Measurements from ENCODE around the gene FSTL3.
"Not testable (repeated sequence)": the region's sequence is repeated elsewhere in the genome, so short reads cannot be mapped to it uniquely, and the experiment has no call there.

FSTL3 gene

GRCh38 chr19:660793-661426 is 15.3 kb upstream of the FSTL3 start:
- no peak for DNase-seq

- no peak for DNase-seq
Observed at GRCh38 chr19:661427-662196, 14.6 kb upstream of the FSTL3 start.

- no peak for DNase-seq
Observed at GRCh38 chr19:662207-662961, 13.8 kb upstream of the FSTL3 start.

GRCh38 chr19:662962-663681 is 13.1 kb upstream of the FSTL3 start, which contains the start of gene RNF126:
TSS of gene RNF126 (minus strand) at chr19:663214. CDS start at chr19:663121, 93 bp downstream.
- peak in 55 of 56 donors; percentile 47 to 93 (median 83) for DNase-seq

GRCh38 chr19:663682-664117 is 12.5 kb upstream of the FSTL3 start:
- peak in 2 of 56 donors; percentile 57 to 76 for DNase-seq

GRCh38 chr19:664913-665443 is 11.2 kb upstream of the FSTL3 start:
- DNase-seq: peak in 52 of 56 donors; percentile 14 to 83 (median 64)

GRCh38 chr19:666985-667573 is 9.1 kb upstream of the FSTL3 start:
- not testable (repeated sequence) for DNase-seq

GRCh38 chr19:668675-669434 is 7.3 kb upstream of the FSTL3 start:
- DNase-seq: not testable (repeated sequence)

GRCh38 chr19:670609-671075 is 5.5 kb upstream of the FSTL3 start:
- DNase-seq: no peak

- peak in 22 of 56 donors; percentile 5 to 58 (median 30) for DNase-seq
Observed at GRCh38 chr19:674282-675151, 1.7 kb upstream of the FSTL3 start.

GRCh38 chr19:676007-676338 is 219 bp upstream of the FSTL3 start:
- no peak for DNase-seq

GRCh38 chr19:677201-677600 is 1.0 kb downstream of the FSTL3 start:
- DNase-seq: peak in 5 of 56 donors; percentile 18 to 55 (median 29)

- DNase-seq: peak in 1 of 56 donors; percentile 37
Observed at GRCh38 chr19:677601-678436, 1.6 kb downstream of the FSTL3 start.

- DNase-seq: no peak
Observed at GRCh38 chr19:678791-679388, 2.7 kb downstream of the FSTL3 start.

GRCh38 chr19:679418-680286 is 3.5 kb downstream of the FSTL3 start:
- DNase-seq: peak in 30 of 56 donors; percentile 34 to 69 (median 51)

Measured in amygdala (tissue), 56 donors.